WTC11 (cell line): Measurements from ENCODE around the gene ARHGAP32. TPM values are rescaled to one million over a fixed set of nuclear protein-coding genes. Genes with fewer than 3 reads are reported as not detected.

Experiments
- ATAC-seq: fragments of 200-7000 bp; cut with Tn5 transposase; 2 replicates; pipeline ENCODE4 v1.10.0; 2021; ENCODE audit warnings: mild to moderate bottlenecking, moderate library complexity
- CTCF ChIA-PET: fragments of 300-600 bp; sonication (Branson Sonifier 250); formaldehyde crosslinking; loops from one replicate; lab custom pipeline; 2021; ENCODE audit warnings: antibody characterized with exemption; lab: Charles Lee
- POLR2A ChIA-PET: fragments of 350-600 bp; sonication (Branson Sonifier 250); formaldehyde crosslinking; loops from one replicate; lab custom pipeline; 2021; ENCODE audit warnings: antibody characterized with exemption; lab: Charles Lee
- DNase-seq: peaks from one replicate; pipeline ENCODE4 v3.0.0; 2021; ENCODE audit warnings: low spot score
- H3K27ac Mint-ChIP-seq: 2 replicates; pipeline ENCODE4 v1.8.0; 2021; ENCODE audit warnings: mixed read lengths
- H3K27me3 Mint-ChIP-seq: 2 replicates; pipeline ENCODE4 v1.8.0; 2021; ENCODE audit warnings: low read depth, mild to moderate bottlenecking, moderate library complexity, mixed read lengths
- H3K36me3 Mint-ChIP-seq: 2 replicates; pipeline ENCODE4 v1.8.0; 2021; ENCODE audit warnings: mixed read lengths
- H3K4me1 Mint-ChIP-seq: 2 replicates; pipeline ENCODE4 v1.8.0; 2022; ENCODE audit warnings: mixed read lengths
- H3K4me3 Mint-ChIP-seq: 2 replicates; pipeline ENCODE4 v1.8.0; 2021; ENCODE audit warnings: mild to moderate bottlenecking, moderate library complexity, mixed read lengths
- H3K9me3 Mint-ChIP-seq: 2 replicates; pipeline ENCODE4 v1.8.0; 2021; ENCODE audit warnings: mixed read lengths
- AR ChIP-seq: fragments of 250-450 bp; sonication (Bioruptor Pico); IDR thresholded peaks from 2 replicates; pipeline ENCODE4 v1.9.0; 2021; ENCODE audit warnings: mild to moderate bottlenecking
- ATF3 ChIP-seq: sonication (generic); formaldehyde crosslinking; conservative IDR thresholded peaks from 2 replicates; pipeline ENCODE4 v1.8.1; 2022; ENCODE audit warnings: mild to moderate bottlenecking, missing genetic modification reagents
- CBFB ChIP-seq: sonication (generic); formaldehyde crosslinking; IDR thresholded peaks from 2 replicates; pipeline ENCODE4 v1.8.1; 2022; ENCODE audit warnings: mild to moderate bottlenecking, low read depth, missing genetic modification reagents
- CREM ChIP-seq: sonication (generic); formaldehyde crosslinking; IDR thresholded peaks from 2 replicates; pipeline ENCODE4 v1.8.1; 2022; ENCODE audit warnings: mild to moderate bottlenecking, missing genetic modification reagents, moderate library complexity
- ELF4 ChIP-seq: sonication (generic); formaldehyde crosslinking; IDR thresholded peaks from 2 replicates; pipeline ENCODE4 v1.8.1; 2022; ENCODE audit warnings: low read depth, mild to moderate bottlenecking, moderate library complexity, missing genetic modification reagents
- FOXP4 ChIP-seq: sonication (generic); formaldehyde crosslinking; IDR thresholded peaks from 2 replicates; pipeline ENCODE4 v1.8.0; 2022; ENCODE audit warnings: mild to moderate bottlenecking, missing genetic modification reagents
- IRF1 ChIP-seq: sonication (generic); formaldehyde crosslinking; IDR thresholded peaks from 2 replicates; pipeline ENCODE4 v1.8.0; 2023; ENCODE audit warnings: missing genetic modification reagents
- MLX ChIP-seq: sonication (generic); formaldehyde crosslinking; IDR thresholded peaks from 2 replicates; pipeline ENCODE4 v1.8.1; 2023; ENCODE audit warnings: mild to moderate bottlenecking, missing genetic modification reagents, moderate library complexity
- MYBL2 ChIP-seq: sonication (generic); formaldehyde crosslinking; IDR thresholded peaks from 2 replicates; pipeline ENCODE4 v1.8.1; 2023; ENCODE audit warnings: mild to moderate bottlenecking, moderate library complexity, missing genetic modification reagents
- STAT6 ChIP-seq: sonication (generic); formaldehyde crosslinking; conservative IDR thresholded peaks from 2 replicates; pipeline ENCODE4 v1.8.1; 2023; ENCODE audit warnings: mild to moderate bottlenecking, low read depth, missing genetic modification reagents, moderate library complexity
- USF2 ChIP-seq: sonication (generic); formaldehyde crosslinking; IDR thresholded peaks from 2 replicates; pipeline ENCODE4 v1.8.1; 2023; ENCODE audit warnings: mild to moderate bottlenecking, missing genetic modification reagents, moderate library complexity
- ZMAT4 ChIP-seq: fragments of 250-450 bp; sonication (Bioruptor Pico); IDR thresholded peaks from 2 replicates; pipeline ENCODE4 v1.9.0; 2021; ENCODE audit warnings: mild to moderate bottlenecking
- ZNF263 ChIP-seq: sonication (generic); formaldehyde crosslinking; IDR thresholded peaks from 2 replicates; pipeline ENCODE4 v1.8.1; 2022; ENCODE audit warnings: low read depth, mild to moderate bottlenecking, moderate library complexity, missing genetic modification reagents
- ZNF317 ChIP-seq: sonication (generic); formaldehyde crosslinking; IDR thresholded peaks from 2 replicates; pipeline ENCODE4 v1.8.1; 2023; ENCODE audit warnings: low read depth, mild to moderate bottlenecking, moderate library complexity, missing genetic modification reagents, borderline replicate concordance
- total RNA-seq: library from RNA; stranded (reverse); gene quantifications from 3 replicates; pipeline ENCODE4 v1.2.3, GENCODE V29; 2021

Gene ARHGAP32
- total RNA-seq, 1 experiment from 2014 or later: 25.6 TPM

- no peak for TF ChIP-seq ELF4 (CRISPR knock-in tag)
- TF ChIP-seq CREM (CRISPR knock-in tag): no peak
- TF ChIP-seq AR (CRISPR knock-in tag): no peak
- TF ChIP-seq ZNF317 (CRISPR knock-in tag): no peak
- TF ChIP-seq MYBL2 (CRISPR knock-in tag): no peak
- no peak for TF ChIP-seq FOXP4 (CRISPR knock-in tag)
- no peak for TF ChIP-seq ZMAT4 (CRISPR knock-in tag)
- TF ChIP-seq ZNF263 (CRISPR knock-in tag): no peak
Measured at GRCh38 chr11:128917144-128917724, 274.9 kb downstream of the ARHGAP32 start (continued).

- peaks cover 23% of the 10 kb centered on the region for H3K27me3 Mint-ChIP-seq
- DNase-seq: no peak
- H3K4me3 Mint-ChIP-seq: no peak overlapping the region
- CTCF ChIA-PET: interaction anchor here (1.3 kb wide), 1 partner anchor 11 kb away, joined by 5 read pairs; no protein-coding TSS in a partner anchor
- no peaks in the 10 kb centered on the region for H3K4me1 Mint-ChIP-seq
- POLR2A ChIA-PET: no interaction called here
- no peaks in the 10 kb centered on the region for H3K36me3 Mint-ChIP-seq
- TF ChIP-seq ZMAT4 (CRISPR knock-in tag): no peak
- no peak for TF ChIP-seq STAT6
- no peak for TF ChIP-seq USF2 (CRISPR knock-in tag)
- no peak for TF ChIP-seq CBFB (CRISPR knock-in tag)
- no peak for TF ChIP-seq MYBL2 (CRISPR knock-in tag)
- no peak for TF ChIP-seq MLX (CRISPR knock-in tag)
- TF ChIP-seq ATF3 (CRISPR knock-in tag): no peak
- TF ChIP-seq IRF1 (CRISPR knock-in tag): no peak
- H3K9me3 Mint-ChIP-seq: peaks cover 15% of the 10 kb centered on the region
- H3K27ac Mint-ChIP-seq: no peak overlapping the region
- ATAC-seq: no peak
Measured at GRCh38 chr11:128916681-128917080, 275.4 kb downstream of the ARHGAP32 start.
